AML-193 (cell line): ENCODE results near the gene SMPDL3A.

Experiments used
- DNase-seq, 2 experiments: peaks; one replicate each; lab custom pipeline; 2025; lab: John Stamatoyannopoulos, UW

The SMPDL3A gene

DNA sequence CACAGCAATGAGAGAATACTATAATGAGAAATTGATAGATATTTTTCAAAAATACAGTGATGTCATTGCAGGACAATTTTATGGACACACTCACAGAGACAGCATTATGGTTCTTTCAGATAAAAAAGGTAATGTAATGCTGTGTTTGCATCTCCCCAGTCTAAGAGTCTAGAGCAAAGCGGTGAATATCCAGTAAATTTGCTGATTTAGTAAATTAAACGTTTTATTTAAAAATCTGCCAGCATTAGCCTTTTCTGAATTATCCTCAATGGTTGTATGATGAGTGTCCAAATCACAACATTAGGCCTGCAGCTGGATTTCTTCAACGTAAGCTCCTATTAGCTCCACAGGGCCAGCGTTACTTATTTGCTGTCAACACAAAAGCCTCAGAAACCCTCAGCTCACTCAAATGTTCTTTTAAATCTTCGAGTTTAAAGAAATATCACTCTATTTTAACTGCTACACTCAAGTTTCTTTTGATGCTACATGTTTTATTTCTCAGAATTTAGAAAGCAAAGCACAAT lies 16.0 kb downstream of the SMPDL3A start:
- DNase-seq = no peak

DNA sequence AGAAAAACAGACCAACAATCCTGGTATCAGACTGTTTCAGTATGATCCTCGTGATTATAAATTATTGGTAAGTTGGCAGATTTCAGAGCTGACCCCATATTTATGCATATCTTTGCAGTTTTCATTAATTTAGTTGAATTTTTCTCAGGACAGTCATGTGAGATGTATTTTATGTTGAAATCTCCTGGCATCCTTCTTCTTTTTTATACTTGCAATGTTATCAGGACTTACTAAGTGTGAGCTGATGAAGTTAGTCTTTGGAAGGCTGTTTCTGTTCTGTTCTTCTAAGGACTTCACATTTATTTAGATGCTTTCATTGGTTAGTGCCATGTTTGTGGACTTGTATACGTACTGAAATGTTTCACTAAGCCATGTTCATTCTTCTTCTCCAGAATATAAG lies 17.2 kb downstream of the SMPDL3A start:
- DNase-seq = no peak

DNA sequence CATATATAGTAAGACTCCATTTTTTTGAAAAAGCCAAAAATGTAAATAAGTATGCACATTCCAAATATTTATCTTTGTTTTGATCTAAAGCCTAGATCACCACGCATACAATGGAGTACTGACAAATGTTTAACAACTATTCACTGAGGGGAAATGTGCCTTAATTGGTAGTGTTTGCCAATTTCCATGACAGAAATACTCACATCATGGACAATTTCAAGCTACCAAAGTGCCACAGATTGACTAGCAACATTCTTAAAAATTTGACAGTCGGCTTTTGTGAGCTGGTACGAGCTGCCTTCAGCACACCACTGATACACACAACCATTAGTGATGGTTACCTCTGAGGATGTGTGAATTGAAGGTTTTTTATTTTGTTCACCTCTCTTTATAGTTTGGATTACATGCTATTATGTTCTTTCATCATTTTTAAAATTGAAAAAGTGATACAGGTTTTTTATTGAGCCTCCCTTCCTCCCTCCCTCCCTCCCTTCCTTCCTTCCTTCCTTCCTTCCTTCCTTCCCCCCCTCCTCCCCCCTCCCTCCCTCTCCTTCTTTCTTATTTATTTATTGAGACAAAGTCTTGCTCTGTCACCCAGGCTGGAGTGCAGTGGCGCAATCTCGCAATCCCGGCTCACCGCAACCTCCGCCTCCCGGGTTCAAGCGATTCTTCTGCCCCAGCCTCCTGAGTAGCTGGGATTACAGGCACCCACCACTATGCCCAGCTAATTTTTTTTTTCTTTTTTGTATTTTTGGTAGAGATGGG lies 19.2 kb downstream of the SMPDL3A start:
- no peak for DNase-seq

DNA sequence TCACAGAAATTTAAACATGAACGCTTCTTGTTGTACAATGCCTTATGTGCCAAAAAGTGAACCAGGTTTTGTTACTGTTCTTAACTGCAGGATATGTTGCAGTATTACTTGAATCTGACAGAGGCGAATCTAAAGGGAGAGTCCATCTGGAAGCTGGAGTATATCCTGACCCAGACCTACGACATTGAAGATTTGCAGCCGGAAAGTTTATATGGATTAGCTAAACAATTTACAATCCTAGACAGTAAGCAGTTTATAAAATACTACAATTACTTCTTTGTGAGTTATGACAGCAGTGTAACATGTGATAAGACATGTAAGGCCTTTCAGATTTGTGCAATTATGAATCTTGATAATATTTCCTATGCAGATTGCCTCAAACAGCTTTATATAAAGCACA lies 19.9 kb downstream of the SMPDL3A start:
- DNase-seq = no peak

DNA sequence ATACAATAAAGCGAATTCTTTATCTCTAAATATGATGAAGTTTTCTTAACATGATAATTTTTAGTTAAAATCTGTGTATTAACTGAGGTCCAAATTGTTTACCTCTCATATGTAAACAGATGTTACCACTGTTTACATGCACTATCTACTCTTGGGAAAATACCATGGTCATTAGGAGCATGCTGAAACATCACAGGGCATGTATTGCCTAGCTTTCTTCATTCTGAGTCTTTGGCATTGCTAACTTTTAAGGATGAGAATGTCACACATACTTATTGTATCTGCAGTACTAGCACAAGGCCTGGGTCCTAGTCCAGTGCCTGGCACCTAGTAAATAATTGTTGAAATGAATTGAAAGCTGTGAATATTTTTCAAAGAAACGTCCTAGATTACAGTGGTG lies 20.6 kb downstream of the SMPDL3A start:
- DNase-seq = no peak

DNA sequence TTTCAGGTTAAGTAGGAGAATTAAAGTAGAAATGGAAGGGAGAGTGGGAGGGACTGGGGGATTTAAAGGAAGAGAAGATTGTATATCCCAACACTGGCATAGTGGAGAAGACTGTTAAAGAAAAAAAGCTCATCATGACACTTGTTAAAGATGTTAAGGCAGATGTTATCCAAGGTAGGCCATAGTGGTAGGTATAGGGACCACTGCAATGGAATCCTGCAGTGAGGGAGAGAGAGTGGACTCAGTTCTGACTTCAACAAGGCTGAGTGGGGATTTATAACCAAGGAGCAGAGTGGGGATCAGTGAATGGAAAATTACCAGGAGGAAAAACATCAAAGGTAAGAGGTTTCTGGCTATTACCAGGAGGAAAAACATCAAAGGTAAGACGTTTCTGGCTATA lies 21.1 kb downstream of the SMPDL3A start:
- DNase-seq = no peak

DNA sequence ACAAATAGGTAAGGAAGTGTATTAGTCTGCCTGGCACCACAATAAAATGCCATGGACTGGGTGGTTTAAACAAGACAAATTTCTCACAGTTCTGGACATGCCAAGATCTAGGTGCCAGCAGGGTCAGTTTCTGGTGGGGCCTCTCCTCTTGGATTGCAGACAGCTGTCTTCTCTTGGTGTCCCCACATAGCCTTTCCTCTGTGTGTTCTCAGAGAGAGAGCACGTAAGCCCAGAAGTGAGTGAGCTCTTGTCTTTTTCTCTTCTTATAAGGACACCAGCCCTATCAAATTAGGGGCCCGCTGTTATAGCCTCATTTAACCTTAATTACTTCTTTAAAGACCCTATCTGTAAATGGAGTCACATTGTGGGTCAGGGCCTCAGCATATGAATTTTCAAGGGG lies 28.3 kb downstream of the SMPDL3A start:
- no peak for DNase-seq

DNA sequence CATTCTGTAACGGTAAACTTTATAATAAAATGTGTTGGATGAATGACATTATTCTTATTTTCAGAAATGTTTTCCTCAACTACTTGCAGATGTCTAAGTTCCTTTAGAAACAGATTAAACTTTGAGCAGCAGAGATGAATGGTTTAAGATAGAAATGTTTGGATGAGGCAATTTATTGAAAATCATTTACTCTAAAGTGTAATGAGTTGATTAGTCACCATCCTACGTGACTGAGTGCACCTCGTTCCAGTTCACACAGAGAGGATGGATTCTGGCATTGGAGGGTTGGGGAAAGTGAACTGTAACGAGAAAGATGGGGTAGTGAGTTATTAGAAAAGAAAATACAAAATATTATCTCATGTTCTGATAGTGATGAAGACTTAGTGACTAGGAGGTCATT lies 28.7 kb downstream of the SMPDL3A start:
- no peak for DNase-seq

DNA sequence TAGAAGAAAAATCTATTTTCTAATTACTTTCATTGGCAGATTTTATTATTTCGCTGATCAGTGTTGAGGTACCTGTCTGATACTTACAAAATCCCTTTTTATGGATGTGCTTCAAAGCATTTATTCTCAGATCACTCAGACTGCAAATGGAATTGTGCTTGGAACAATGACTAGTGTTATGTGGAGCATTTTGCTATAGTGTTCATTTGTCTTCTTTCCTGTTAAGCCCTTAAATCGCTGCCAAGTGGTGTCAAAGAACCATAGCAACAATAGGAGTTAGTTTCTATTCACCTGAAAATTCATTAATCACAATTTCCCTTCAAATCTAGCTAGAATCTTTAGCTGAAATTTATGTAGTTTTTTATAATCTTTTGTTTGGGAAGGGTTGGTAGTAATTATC lies 29.8 kb downstream of the SMPDL3A start:
- DNase-seq = no peak

DNA sequence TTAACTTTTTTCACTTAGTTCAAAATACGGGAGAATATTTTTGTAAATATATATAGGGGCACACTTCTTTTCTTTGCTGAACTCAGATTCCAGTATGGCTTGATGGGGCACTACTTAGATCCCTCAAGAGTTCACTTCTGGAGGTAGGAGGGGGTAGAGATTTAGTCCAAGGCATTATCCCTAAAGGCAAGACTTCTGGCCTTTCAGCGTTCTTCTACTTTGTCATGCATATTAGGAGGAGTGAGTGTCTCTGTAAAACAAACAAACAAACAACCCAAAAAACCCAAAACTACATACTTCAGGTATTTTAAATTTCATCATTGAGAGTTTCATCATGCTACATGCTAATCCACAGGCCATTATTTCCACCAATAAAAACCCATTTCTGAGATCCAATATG lies 32.0 kb downstream of the SMPDL3A start:
- DNase-seq = no peak

DNA sequence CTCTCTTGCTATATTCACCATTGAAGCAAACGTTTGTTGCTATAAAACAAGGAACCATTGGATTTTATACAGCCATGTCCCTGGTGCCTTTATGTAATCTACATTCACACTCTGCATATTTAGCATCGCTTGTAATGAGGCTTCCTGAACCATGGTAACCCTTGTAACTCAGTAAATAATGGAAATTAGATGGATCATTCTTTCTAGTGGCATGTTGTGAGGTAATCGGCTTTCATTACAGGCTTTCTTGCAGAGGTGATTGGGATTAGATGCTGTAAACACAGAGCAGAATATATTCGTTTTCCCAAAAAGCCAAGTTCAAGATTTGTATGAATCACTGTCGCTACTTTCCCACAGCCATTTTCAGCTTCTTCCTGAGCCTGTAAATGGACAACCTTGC lies 36.1 kb downstream of the SMPDL3A start:
- no peak for DNase-seq

DNA sequence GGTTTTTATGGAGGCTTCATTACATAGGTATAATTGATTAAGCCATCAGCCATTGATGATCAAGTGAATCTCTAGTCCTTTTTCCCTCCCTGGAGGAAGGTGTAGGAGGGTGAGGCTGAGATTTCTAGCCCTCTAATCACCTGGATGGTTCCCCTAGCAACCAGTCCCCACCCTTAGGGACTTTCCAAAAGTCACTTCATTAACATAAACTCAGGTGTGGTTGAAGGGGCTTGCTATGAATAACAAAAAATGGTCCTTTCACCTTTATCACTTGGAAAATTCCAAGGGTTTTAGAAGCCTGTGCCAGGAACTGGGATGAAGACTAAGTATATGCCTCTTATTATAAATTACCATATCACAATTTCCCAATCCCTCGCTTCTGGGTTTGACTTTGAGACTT lies 40.4 kb downstream of the SMPDL3A start:
- no peak for DNase-seq

DNA sequence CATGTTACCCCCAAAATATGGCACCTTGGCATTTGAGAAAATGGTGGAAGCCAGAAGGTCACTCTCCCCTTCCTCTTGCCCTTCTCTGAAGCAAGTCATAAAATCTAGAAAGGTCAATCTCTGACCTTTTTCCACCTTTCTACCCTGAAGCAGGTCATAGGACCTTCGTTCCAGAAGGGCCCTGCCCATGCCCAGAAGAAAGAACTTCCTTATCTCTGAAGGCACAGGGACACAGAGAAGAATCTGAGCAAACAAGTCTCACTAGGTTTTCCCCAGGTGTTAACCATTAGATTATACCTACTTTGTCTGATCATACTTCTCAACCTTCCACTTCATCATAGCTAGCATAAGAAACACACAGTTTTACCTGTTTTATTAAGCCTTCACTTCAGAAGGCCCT lies 42.5 kb downstream of the SMPDL3A start:
- DNase-seq = no peak

DNA sequence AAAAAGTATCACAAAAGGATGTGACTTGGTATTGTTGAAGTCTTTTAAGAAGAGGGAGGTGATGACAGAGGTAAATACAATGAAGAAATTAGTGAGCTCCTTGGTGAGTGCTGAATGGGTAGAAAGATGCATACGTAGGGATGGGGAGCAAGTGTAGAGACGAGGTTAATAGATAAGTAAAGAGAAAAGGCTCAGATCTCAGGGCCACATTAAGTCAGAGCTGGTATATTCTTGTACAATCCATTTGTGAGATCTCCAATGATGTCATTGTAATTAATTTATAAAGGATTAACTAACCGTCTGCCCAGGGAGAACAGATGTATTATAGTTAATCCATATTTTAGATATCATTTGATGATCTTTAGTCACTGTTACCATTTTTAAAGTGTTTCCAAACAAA lies 43.4 kb downstream of the SMPDL3A start:
- no peak for DNase-seq

DNA sequence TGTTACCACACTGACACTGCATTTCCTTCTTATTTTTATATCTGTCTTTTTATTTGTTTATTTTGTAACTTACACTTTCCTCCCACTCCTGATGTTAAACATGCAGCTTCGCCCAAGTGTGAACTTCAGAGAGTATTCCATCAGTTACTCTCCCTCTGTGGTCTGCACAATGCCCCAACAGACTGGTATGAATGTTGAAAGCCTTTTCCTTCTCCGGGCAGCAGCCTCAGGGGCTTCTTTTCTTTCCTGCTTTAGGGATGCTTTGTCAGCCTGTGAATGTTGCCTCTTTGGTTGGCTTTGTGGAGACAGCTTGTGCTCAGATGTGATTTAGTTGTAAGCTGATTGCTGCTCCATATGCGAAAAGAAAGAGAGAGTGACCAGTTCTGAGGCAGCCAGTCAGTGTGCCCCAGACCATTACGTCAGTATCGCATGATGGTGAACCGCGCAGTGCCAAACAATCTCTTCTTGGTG lies 44.0 kb downstream of the SMPDL3A start:
- DNase-seq = no peak

DNA sequence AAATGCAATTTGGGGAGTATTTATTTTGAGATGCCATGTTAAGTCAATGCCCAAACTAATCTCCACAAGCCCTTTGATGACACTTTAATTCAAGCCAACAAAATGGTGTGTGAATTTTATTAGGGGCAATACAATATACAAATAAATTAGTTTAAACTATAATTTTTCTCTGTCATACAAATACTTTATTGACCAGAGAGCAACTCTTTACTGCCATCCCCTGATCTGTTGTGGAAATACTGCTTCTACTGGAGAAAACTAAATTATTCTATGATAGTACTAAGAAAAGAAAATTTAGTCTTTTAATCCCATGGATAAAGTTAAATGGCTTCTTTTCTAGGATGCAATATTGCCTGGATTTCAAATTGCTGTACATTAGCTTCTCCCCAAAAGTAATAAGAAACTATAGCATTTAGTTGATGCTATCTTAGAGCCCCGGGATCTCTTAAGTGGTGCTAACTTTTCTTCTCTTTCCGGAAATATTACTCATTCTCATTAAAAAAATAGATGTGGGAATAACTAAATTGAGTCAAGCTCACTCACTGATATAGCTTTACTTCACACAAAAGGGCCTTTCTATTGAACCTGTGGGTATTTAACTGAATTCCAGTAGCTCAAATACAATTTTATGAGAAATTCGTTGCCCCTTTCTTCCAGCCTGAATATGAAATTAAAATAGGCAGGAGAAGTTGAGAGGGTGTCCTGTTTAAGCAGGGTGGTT lies 49.2 kb downstream of the SMPDL3A start:
- peak; percentile 33 to 41 for DNase-seq

DNA sequence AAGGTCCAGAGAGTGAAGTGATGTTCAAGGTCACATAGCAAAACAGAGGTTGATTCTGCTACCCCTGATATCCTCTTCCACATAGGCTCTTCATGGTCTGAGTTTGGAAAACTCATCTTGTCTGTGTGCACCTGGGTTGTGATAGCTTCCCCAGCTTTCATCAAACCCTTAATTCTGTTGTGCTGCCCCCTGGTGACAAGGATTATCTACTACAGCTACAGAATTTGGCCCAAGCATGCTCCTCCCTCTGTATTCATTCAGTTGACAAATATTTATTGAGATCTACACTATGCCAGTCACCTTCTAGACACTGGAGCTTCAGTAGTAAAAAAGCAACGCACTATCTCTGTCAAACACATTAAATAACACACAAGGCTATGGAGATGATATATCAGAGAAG lies 50.4 kb downstream of the SMPDL3A start:
- DNase-seq = peak; percentile 59 to 70

DNA sequence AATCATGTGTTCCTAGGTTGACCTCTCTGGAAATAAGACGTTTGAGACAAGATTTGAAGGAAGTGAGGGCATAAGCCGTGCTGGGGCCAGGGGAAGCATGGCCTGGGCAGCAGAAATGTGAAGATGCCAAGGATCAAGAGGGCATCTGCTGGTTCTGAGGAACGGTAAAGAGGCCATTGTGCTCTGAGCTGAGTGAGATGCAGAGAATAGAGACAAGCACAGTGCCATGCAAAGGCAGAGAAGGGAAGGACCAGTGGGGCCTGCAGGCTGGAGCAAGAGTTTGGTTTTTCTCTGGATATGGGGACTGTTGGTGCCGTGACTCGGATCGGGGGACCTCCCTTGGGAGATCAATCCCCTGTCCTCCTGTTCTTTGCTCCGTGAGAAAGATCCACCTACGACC lies 50.8 kb downstream of the SMPDL3A start:
- DNase-seq = no peak

DNA sequence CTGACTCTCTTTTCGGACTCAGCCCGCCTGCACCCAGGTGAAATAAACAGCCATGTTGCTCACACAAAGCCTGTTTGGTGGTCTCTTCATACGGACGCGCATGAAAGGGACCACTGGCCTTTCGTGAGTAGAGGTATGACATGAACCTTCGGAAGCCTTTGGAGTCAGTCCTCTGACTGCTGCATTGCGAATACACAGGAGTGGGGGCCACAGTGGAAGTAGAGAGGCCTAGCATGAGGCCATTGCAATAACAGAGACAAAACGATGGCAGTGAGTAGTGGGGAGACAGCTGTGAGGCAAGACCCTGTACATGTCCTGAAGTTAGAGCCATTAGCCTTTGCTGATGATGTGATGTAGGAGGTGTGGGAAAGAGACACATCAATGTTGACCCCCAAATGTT lies 56.4 kb downstream of the SMPDL3A start:
- no peak for DNase-seq

DNA sequence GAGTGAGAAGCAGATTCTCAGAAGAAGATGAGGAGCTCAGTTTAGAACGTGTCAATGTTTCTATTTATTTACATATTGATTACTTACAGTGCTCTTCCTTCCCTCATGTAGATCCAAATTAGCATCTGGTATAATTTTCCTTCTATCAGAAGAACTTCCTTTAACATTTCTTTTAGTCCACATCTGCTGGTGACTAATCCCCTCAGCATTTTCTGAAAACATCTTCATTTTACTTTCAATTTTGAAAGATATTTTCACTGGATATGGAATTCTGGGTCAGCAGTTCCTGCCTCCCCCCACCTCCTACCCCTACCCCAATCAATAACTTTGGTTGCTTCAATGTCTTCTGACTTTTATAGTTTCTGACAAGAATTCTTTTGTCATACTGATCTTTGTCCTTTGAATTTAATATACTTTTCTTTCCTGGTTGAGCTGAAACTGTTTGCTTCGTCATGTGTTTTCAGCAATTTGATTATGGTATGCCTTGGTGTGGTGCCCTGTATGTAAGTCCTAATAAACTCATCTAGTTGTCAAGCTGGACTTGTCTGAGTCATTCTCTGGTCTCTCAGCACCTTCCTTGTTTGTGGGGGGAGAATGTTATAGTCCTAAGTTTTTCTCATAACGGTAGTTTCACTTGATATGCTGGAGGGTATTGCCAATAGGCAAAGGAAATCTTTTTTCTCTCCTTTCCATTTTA lies 57.0 kb downstream of the SMPDL3A start:
- DNase-seq = no peak

DNA sequence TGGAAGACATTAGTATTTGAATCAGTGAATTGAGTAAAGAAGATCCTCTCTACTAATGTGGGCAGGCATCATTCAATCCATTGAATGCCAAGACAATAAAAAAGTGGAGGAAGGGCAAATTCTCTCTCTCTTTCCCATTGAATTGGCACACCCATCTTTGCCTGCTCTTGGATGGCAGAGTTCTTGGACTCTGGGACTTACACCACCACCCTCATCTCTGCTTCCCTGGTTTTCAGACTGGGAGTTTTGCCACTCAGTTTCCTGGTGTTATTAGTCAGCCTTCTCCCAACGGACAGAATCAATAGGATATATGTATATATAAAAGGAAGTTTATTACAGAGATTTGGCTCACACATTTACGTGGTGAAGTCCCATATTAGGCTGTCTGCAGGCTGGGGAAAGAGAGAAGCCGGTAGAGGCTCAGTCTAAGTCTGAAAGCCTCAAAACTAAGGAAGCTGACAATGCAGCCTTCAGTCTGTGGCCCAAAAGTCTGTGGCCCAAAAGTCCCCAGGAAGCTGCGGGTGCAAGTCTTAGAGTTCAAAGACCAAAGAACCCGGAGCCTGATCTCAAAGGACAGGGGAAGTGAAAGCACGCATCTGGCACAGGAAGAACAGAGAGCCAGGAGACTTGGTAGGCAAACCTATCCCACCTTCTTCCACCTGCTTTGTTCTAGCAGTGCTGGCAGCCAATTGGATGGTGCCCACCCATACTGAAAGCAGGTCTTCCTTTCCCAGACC lies 64.4 kb downstream of the SMPDL3A start:
- no peak for DNase-seq
